ENCODE measurements around the gene NRXN2. TPM values are rescaled to one million over a fixed set of nuclear protein-coding genes. Genes with fewer than 3 reads are reported as not detected.

NRXN2 gene
- polyA plus RNA-seq, 1 experiment, result 0.20 TPM

DNA sequence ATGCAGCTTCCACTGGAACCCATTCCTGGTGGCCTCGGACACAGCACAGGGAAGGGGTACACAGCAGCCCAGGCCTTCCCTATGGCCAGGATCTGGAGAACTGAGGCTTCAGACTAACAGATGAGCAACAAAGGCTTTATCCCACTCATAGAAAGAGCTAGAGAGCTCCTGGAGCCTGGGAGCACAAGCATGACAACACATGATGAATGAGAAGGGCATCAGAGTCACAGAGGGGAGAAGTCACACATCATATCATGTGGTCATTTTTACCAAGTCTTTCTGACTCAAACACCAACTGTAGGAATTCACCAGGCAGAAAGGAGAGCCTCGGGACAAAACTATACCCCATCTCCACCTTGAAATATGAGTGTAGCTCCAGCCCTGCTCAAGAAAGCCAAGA lies 43.2 kb downstream of the NRXN2 start:
- H3K4me3 ChIP-seq (ENCODE audit: low read depth, low read length), result no peak overlapping the region
- POLR2A ChIA-PET, result no interaction called here
- no peak for DNase-seq (ENCODE audit: low read depth)
- TF ChIP-seq, protein P1, sequence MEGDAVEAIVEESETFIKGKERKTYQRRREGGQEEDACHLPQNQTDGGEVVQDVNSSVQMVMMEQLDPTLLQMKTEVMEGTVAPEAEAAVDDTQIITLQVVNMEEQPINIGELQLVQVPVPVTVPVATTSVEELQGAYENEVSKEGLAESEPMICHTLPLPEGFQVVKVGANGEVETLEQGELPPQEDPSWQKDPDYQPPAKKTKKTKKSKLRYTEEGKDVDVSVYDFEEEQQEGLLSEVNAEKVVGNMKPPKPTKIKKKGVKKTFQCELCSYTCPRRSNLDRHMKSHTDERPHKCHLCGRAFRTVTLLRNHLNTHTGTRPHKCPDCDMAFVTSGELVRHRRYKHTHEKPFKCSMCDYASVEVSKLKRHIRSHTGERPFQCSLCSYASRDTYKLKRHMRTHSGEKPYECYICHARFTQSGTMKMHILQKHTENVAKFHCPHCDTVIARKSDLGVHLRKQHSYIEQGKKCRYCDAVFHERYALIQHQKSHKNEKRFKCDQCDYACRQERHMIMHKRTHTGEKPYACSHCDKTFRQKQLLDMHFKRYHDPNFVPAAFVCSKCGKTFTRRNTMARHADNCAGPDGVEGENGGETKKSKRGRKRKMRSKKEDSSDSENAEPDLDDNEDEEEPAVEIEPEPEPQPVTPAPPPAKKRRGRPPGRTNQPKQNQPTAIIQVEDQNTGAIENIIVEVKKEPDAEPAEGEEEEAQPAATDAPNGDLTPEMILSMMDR (IDR thresholded peaks at IDR 0.05; ENCODE audit: insufficient read depth, low read depth, low read length), result no peak
- CTCF ChIA-PET, result interaction anchor here (1.3 to 3.2 kb wide), 2 partner anchors 8 to 29 kb away, joined by 4 to 21 read pairs; no protein-coding TSS in a partner anchor
- H3K27me3 ChIP-seq (ENCODE audit: control insufficient read depth, insufficient read depth, low read length), result peaks cover 19% of the 10 kb centered on the region
- H3K36me3 ChIP-seq (ENCODE audit: control insufficient read depth, insufficient read depth, low read length), result no peaks in the 10 kb centered on the region

DNA sequence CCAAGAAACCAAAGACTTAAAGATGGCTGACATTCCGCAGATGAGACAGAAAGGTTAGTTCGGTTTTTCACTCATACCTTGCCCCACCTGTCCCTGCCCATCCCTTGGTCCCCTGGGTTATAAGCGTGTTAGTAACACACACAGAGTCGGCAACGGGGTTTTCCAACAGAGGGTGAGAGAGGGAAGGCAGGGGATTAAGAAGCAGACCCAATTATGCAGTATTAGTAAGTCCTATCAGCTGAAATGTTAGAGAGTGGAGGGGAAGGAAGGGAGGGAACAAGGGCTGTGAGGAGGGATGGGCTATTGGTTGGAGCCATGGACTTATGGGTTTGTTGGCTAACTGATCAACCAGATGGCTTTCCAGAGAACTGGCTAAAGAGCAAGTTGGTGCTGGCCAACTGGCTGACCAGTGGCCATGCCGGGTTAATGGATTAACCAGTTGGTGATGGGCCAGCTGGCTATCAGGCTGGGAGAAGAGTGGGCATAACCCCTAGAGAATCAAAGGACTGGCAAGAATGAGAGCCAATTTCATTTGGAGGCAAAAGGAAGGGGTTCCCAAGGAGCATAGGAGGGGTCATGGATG lies 45.5 kb downstream of the NRXN2 start:
- DNase-seq (ENCODE audit: low read depth), result no peak
- no peak overlapping the region for H3K4me3 ChIP-seq (ENCODE audit: low read depth, low read length)
- H3K27me3 ChIP-seq (ENCODE audit: control insufficient read depth, insufficient read depth, low read length), result peaks cover 26% of the 10 kb centered on the region
- TF ChIP-seq, protein P1 (IDR thresholded peaks at IDR 0.05; ENCODE audit: insufficient read depth, low read depth, low read length), result no peak
- H3K36me3 ChIP-seq (ENCODE audit: control insufficient read depth, insufficient read depth, low read length), result no peaks in the 10 kb centered on the region
- ChIA-PET POLR2A (interaction anchor here (0.5 kb wide), 1 partner anchor 16 kb away, joined by 3 read pairs; no protein-coding TSS in a partner anchor), CTCF (interaction anchor here (3.2 kb wide), 1 partner anchor 11 kb away, joined by 21 read pairs; no protein-coding TSS in a partner anchor)

DNA sequence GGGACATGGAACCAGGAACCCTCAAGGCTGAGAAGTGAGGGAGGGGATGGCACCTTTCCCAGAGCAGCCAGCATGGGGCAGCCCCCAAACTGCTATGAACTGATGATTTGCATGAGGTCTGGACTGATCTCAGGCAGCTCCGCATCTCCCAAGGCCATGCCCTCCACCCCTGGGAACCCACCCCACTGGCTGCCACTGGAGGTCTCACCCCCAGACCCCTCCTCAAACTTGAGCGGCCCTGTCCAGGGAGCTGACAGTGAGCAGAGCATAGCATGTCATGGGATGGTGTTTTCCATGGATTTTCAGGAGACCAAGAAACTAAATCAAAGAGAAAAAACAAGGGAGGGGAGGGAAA lies 46.8 kb downstream of the NRXN2 start:
- H3K27me3 ChIP-seq (ENCODE audit: control insufficient read depth, insufficient read depth, low read length), result peaks cover 33% of the 10 kb centered on the region

DNA sequence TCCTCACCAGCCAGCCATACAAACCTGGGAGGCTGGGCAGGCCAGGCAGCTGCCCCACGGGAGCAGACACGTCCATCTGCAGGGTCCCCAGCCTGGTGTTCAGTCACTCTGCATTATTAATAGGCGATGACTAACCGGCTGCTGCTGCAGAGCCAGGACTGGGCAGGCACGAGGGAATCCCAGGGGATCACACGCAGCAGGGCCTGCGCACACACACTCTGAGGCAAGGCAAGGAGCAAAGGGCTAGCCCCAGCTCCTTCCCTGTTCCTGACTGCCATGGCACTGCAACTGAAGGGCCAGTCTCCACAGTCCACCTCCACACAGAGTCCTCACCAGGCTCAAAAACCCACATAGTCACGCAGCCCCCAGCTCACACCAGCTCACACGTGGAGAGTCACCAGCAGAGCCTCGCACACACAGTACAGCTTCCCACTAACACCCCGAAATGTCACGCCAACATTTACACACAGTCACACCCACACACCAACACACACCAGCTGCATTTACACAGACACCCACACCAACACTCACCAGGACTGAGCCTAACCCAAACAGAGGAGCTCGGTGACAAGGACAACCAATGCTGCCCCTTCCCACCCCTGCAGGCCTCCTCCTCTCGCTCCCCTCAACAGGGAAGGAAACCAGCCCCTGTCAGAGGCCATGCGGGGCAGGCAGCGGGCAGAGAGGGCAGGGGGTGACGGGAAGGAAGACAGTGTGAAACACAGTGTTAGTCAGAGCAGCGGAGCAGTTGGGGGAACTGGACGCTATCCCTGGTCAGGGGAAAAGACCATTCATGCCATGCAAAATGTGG lies 47.3 kb downstream of the NRXN2 start:
- TF ChIP-seq, protein P1 (IDR thresholded peaks at IDR 0.05; ENCODE audit: insufficient read depth, low read depth, low read length), result no peak
- CTCF ChIA-PET, result interaction anchor here (1.3 to 4.2 kb wide), 3 partner anchors 13 to 67 kb away, joined by 3 to 36 read pairs (median 3); no protein-coding TSS in a partner anchor

More for the DNA sequence above, 46.8 kb downstream of the NRXN2 start:
- Histone ChIP-seq H3K4me3 (ENCODE audit: low read depth, low read length) (no peak overlapping the region), H3K36me3 (ENCODE audit: control insufficient read depth, insufficient read depth, low read length) (no peaks in the 10 kb centered on the region)
- POLR2A ChIA-PET, result no interaction called here
- DNase-seq (ENCODE audit: low read depth), result no peak
- TF ChIP-seq, protein P1 (IDR thresholded peaks at IDR 0.05; ENCODE audit: insufficient read depth, low read depth, low read length), result no peak
- CTCF ChIA-PET, result interaction anchor here (4.2 kb wide), 1 partner anchor 12 kb away, joined by 36 read pairs; no protein-coding TSS in a partner anchor

DNA sequence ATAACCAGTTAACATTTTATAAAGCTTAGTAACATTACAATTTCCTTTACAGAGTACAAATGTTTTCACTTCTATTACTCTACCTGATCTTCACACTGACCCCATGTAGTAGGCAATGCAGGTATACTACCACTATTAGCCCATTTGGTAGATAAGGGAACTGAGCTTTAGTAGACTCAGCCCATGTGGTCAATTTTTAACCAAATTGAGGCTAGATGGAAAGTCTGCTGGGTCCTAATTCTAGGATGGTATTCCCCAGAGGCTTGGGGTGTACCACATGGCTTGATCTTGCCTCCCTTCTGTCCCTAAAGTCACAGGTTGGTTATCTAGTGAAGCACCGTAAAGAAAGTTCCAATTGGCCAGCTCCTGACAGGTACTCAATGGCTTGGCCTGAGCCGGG lies 48.2 kb downstream of the NRXN2 start:
- POLR2A ChIA-PET, result interaction anchor here (0.6 kb wide), 1 partner anchor 43 kb away, joined by 3 read pairs; no protein-coding TSS in a partner anchor
- CTCF ChIA-PET, result interaction anchor here (0.8 to 4.2 kb wide), 6 partner anchors 8 to 68 kb away, joined by 3 to 36 read pairs (median 4); no protein-coding TSS in a partner anchor
- DNase-seq (ENCODE audit: low read depth), result no peak

More for the DNA sequence above, 47.3 kb downstream of the NRXN2 start:
- peaks cover 35% of the 10 kb centered on the region for H3K27me3 ChIP-seq (ENCODE audit: control insufficient read depth, insufficient read depth, low read length)
- no peaks in the 10 kb centered on the region for H3K36me3 ChIP-seq (ENCODE audit: control insufficient read depth, insufficient read depth, low read length)
- no peak for DNase-seq (ENCODE audit: low read depth)
- no peak overlapping the region for H3K4me3 ChIP-seq (ENCODE audit: low read depth, low read length)
- POLR2A ChIA-PET, result no interaction called here

More for the DNA sequence above, 48.2 kb downstream of the NRXN2 start:
- H3K36me3 ChIP-seq (ENCODE audit: control insufficient read depth, insufficient read depth, low read length), result no peaks in the 10 kb centered on the region
- TF ChIP-seq, protein P1 (IDR thresholded peaks at IDR 0.05; ENCODE audit: insufficient read depth, low read depth, low read length), result no peak
- no peak overlapping the region for H3K4me3 ChIP-seq (ENCODE audit: low read depth, low read length)
- H3K27me3 ChIP-seq (ENCODE audit: control insufficient read depth, insufficient read depth, low read length), result peaks cover 38% of the 10 kb centered on the region
